Prostate gland (tissue), 2 donors: ENCODE results near the gene MAOA.

ENCODE experiments used
- CTCF ChIP-seq, 4 experiments: fragments of 200-600 bp in 2 of 4; fragments of 450-650 bp in 2 of 4; sonication (generic) in 2 of 4; IDR thresholded peaks; 1 replicate in 3 of 4; 2 replicates in 1 of 4; pipeline ENCODE4 v1.5.1; 2016 to 2019; ENCODE audit warnings: antibody characterized with exemption in 4 of 4, mild to moderate bottlenecking in 2 of 4, moderate library complexity in 2 of 4
- POLR2A ChIP-seq: fragments of 450-650 bp; IDR thresholded peaks from one replicate; pipeline ENCODE4 v1.6.1; 2016; ENCODE audit warnings: antibody characterized with exemption, mild to moderate bottlenecking
- POLR2AphosphoS5 ChIP-seq: sonication (generic); formaldehyde crosslinking; IDR thresholded peaks from one replicate; pipeline ENCODE4 v1.6.1; 2017; ENCODE audit warnings: antibody characterized with exemption

GRCh38 chrX:43702660-43703059 lies 46.6 kb downstream of the MAOA start:
- TF ChIP-seq CTCF (IDR thresholded peaks at IDR 0.05): no peak
- TF ChIP-seq POLR2A: no peak
- no peak for TF ChIP-seq POLR2AphosphoS5
